ENCODE results near the gene TNFRSF4.
A peak's percentile ranks its signal among the peaks of the same experiment; 100 is the strongest.

Gene TNFRSF4

GRCh38 chr1:1245178-1245816, 31.3 kb upstream of the TNFRSF4 start:
- DNase-seq: no peak

- no peak for DNase-seq
Observed at GRCh38 chr1:1244192-1244811, 30.3 kb upstream of the TNFRSF4 start.

GRCh38 chr1:1243807-1244191, 29.8 kb upstream of the TNFRSF4 start:
- no peak for DNase-seq

- no peak for DNase-seq
Observed at GRCh38 chr1:1243266-1243660, 29.3 kb upstream of the TNFRSF4 start.

GRCh38 chr1:1242461-1243265, 28.7 kb upstream of the TNFRSF4 start:
- no peak for DNase-seq

GRCh38 chr1:1241588-1242219, 27.8 kb upstream of the TNFRSF4 start:
- no peak for DNase-seq

- peak; percentile 16 for DNase-seq
Observed at GRCh38 chr1:1240822-1241587, 27.1 kb upstream of the TNFRSF4 start.

- DNase-seq: no peak
Observed at GRCh38 chr1:1240348-1240732, 26.4 kb upstream of the TNFRSF4 start.

- DNase-seq: no peak
Observed at GRCh38 chr1:1239614-1240347, 25.8 kb upstream of the TNFRSF4 start.

GRCh38 chr1:1239227-1239613, 25.3 kb upstream of the TNFRSF4 start:
- DNase-seq: no peak

GRCh38 chr1:1238702-1239178, 24.8 kb upstream of the TNFRSF4 start:
- no peak for DNase-seq

GRCh38 chr1:1237874-1238701, 24.1 kb upstream of the TNFRSF4 start:
- no peak for DNase-seq

- no peak for DNase-seq
Observed at GRCh38 chr1:1236945-1237873, 23.3 kb upstream of the TNFRSF4 start.

GRCh38 chr1:1236176-1236763, 22.3 kb upstream of the TNFRSF4 start:
- no peak for DNase-seq

- DNase-seq: no peak
Observed at GRCh38 chr1:1235016-1235744, 21.2 kb upstream of the TNFRSF4 start.

GRCh38 chr1:1234180-1234808, 20.3 kb upstream of the TNFRSF4 start:
- no peak for DNase-seq

- no peak for DNase-seq
Observed at GRCh38 chr1:1233567-1233892, 19.6 kb upstream of the TNFRSF4 start.

- no peak for DNase-seq
Observed at GRCh38 chr1:1232796-1233566, 19.0 kb upstream of the TNFRSF4 start.
